Activated T-helper 1 cell treated with anti-CD3 and anti-CD28 coated beads, Interleukin-12 subunit alpha, Interleukin-12 subunit beta, Interleukin-2, Interleukin-4 antibody, amounts not matched to agents 30 ng/mL and 10 ng/mL and 1 ng/mL, durations not matched to agents 14 hours and 24 hours and 36 hours (primary cell): ENCODE measurements around the gene F7. TPM values are rescaled to one million over a fixed set of nuclear protein-coding genes. Genes with fewer than 3 reads are reported as not detected.

Experiments
- DNase-seq: peaks from one replicate; pipeline ENCODE4 v3.0.0; 2021; ENCODE audit warnings: low spot score
- H3K27ac Mint-ChIP-seq: one replicate; pipeline ENCODE4 v1.8.0; 2021; ENCODE audit warnings: mild to moderate bottlenecking, mixed read lengths
- H3K27me3 Mint-ChIP-seq: one replicate; pipeline ENCODE4 v1.8.0; 2022; ENCODE audit warnings: mild to moderate bottlenecking, moderate library complexity, mixed read lengths; ENCODE audit not compliant: insufficient read depth
- H3K36me3 Mint-ChIP-seq: one replicate; pipeline ENCODE4 v1.8.0; 2021; ENCODE audit warnings: low read depth, mixed read lengths
- H3K4me1 Mint-ChIP-seq: one replicate; pipeline ENCODE4 v1.8.0; 2021; ENCODE audit warnings: low read depth, mixed read lengths
- H3K4me3 Mint-ChIP-seq: one replicate; pipeline ENCODE4 v1.8.0; 2021; ENCODE audit warnings: mild to moderate bottlenecking, moderate library complexity, mixed read lengths
- H3K9me3 Mint-ChIP-seq: one replicate; pipeline ENCODE4 v1.8.0; 2021; ENCODE audit warnings: mixed read lengths
- intact Hi-C: fragments of 100-400 bp; cut with micrococcal nuclease; formaldehyde crosslinking; loops from one replicate; pipeline ENCODE4 v1.15.1; 2024
- total RNA-seq: library from RNA; stranded (reverse); gene quantifications from 2 replicates; pipeline ENCODE4 v1.2.3, GENCODE V29; 2022

The F7 gene
- total RNA-seq, 1 donor from 2014 or later: not detected

- H3K4me1 Mint-ChIP-seq: no peaks in the 10 kb centered on the region
- peaks cover 16% of the 10 kb centered on the region for H3K27me3 Mint-ChIP-seq
- intact Hi-C loops: no loop called here
- no peaks in the 10 kb centered on the region for H3K36me3 Mint-ChIP-seq
- no peaks in the 10 kb centered on the region for H3K9me3 Mint-ChIP-seq
- no peak overlapping the region for H3K4me3 Mint-ChIP-seq
- no peak overlapping the region for H3K27ac Mint-ChIP-seq
- no peak for DNase-seq
Observed at GRCh38 chr13:113139577-113139976, 34.0 kb downstream of the F7 start.

GRCh38 chr13:113140677-113141600, 35.3 kb downstream of the F7 start:
- Mint-ChIP-seq H3K36me3 (no peaks in the 10 kb centered on the region), H3K4me1 (no peaks in the 10 kb centered on the region)
- DNase-seq: no peak

DNA sequence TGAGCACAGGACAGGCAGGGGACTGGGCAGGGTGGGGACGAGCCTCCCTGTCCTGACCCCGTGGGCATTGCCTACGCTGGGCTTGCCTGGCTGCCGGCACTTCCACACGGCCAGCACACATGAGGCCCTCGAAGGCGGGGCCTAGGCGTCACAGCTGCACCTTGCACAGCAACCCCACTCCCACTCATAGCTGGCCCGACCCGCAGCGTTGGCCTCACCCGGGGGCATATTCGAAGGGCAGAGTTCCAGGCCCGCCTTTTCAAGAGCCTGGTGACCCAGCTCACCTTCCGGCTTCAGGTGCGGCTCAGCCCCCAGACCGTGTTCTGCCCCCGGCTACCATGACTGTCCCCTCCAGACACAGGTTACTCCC, 36.0 kb downstream of the F7 start:
- H3K36me3 Mint-ChIP-seq: no peaks in the 10 kb centered on the region
- H3K4me1 Mint-ChIP-seq: no peaks in the 10 kb centered on the region
- DNase-seq: no peak
- H3K27ac Mint-ChIP-seq: no peak overlapping the region
- H3K27me3 Mint-ChIP-seq: peaks cover 11% of the 10 kb centered on the region
- H3K4me3 Mint-ChIP-seq: no peak overlapping the region
- intact Hi-C loops: no loop called here
- no peaks in the 10 kb centered on the region for H3K9me3 Mint-ChIP-seq

More at GRCh38 chr13:113140677-113141600, 35.3 kb downstream of the F7 start:
- no peak overlapping the region for H3K27ac Mint-ChIP-seq
- H3K27me3 Mint-ChIP-seq: peaks cover 13% of the 10 kb centered on the region
- intact Hi-C loops: no loop called here
- no peak overlapping the region for H3K4me3 Mint-ChIP-seq
- H3K9me3 Mint-ChIP-seq: no peaks in the 10 kb centered on the region

GRCh38 chr13:113142876-113143275, 37.3 kb downstream of the F7 start:
- no peak overlapping the region for H3K4me3 Mint-ChIP-seq
- no peak for DNase-seq
- peaks cover 11% of the 10 kb centered on the region for H3K27me3 Mint-ChIP-seq
- intact Hi-C loops: no loop called here
- H3K9me3 Mint-ChIP-seq: no peaks in the 10 kb centered on the region
- no peak overlapping the region for H3K27ac Mint-ChIP-seq
- H3K4me1 Mint-ChIP-seq: no peaks in the 10 kb centered on the region
- H3K36me3 Mint-ChIP-seq: no peaks in the 10 kb centered on the region

- no peak for DNase-seq
- no peak overlapping the region for H3K4me3 Mint-ChIP-seq
- intact Hi-C loops: no loop called here
Observed at GRCh38 chr13:113143466-113144254, 38.1 kb downstream of the F7 start.

DNA sequence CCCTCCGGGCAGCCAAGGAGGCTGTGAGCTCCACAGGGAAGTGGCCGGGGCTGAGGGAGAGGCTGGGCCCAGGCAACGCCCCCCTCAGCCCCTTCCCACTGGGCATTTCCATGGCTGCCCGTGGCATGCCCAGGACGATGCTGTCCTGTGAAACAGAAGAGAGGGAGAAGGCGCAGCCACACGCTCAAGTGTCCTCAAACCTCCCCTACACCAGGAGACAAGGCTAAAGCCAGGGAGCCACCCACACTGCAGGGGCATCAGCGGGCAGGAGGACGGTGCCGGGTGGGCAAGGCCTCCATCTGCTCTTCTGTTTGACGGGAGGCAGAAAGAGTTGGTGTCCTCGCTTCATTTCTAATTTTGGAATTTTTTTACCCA, 38.7 kb downstream of the F7 start:
- intact Hi-C loops: no loop called here
- Mint-ChIP-seq H3K4me1 (no peaks in the 10 kb centered on the region), H3K27me3 (peaks cover 8% of the 10 kb centered on the region), H3K9me3 (no peaks in the 10 kb centered on the region), H3K4me3 (no peak overlapping the region), H3K36me3 (no peaks in the 10 kb centered on the region), H3K27ac (no peak overlapping the region)
- no peak for DNase-seq

More at GRCh38 chr13:113143466-113144254, 38.1 kb downstream of the F7 start:
- no peaks in the 10 kb centered on the region for H3K36me3 Mint-ChIP-seq
- no peaks in the 10 kb centered on the region for H3K9me3 Mint-ChIP-seq
- peaks cover 11% of the 10 kb centered on the region for H3K27me3 Mint-ChIP-seq
- no peak overlapping the region for H3K27ac Mint-ChIP-seq
- no peaks in the 10 kb centered on the region for H3K4me1 Mint-ChIP-seq

GRCh38 chr13:113145496-113145895, 39.9 kb downstream of the F7 start:
- H3K4me3 Mint-ChIP-seq: no peak overlapping the region
- no peak overlapping the region for H3K27ac Mint-ChIP-seq
- no peaks in the 10 kb centered on the region for H3K9me3 Mint-ChIP-seq
- intact Hi-C loops: no loop called here
- H3K4me1 Mint-ChIP-seq: no peaks in the 10 kb centered on the region
- peaks cover 10% of the 10 kb centered on the region for H3K27me3 Mint-ChIP-seq
- DNase-seq: no peak
- H3K36me3 Mint-ChIP-seq: no peaks in the 10 kb centered on the region

DNA sequence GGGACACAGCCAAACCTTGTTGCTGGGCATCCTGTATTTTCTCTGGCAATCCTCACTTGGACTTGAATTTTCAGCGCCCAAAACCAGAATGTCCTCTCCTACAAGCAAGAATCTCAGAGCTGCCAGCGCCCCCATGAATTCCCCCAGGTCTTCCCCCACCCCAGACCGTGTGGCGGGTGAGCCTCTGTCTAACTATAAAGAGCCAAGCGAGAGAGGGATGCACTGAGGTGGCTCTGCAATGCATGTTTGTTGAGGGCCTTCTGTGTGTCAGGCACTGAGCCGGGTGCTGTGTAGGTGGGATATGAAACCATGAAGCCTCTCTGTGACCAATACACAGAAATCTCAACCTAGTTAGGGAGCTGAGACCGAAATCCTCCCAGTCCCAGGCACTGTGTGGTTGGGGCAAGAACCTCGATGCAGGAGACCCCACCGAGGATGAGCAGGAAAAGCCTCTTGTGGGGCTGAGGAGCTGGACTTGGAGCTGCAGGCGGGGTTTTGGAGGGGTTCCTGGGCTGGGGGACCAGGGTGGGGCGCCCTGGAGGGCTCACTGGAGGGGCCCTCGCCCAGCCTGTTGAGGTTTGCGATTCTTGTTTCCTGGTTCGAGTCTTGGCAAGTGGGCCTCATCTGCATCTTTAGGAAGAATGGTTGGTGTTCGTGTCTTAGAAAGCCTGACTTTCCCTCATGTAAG, 40.5 kb downstream of the F7 start:
- Mint-ChIP-seq H3K4me3 (no peak overlapping the region), H3K36me3 (no peaks in the 10 kb centered on the region), H3K27ac (no peak overlapping the region), H3K9me3 (no peaks in the 10 kb centered on the region), H3K4me1 (no peaks in the 10 kb centered on the region), H3K27me3 (peaks cover 11% of the 10 kb centered on the region)
- DNase-seq: no peak
- intact Hi-C loops: no loop called here

- no peak overlapping the region for H3K27ac Mint-ChIP-seq
- H3K9me3 Mint-ChIP-seq: no peaks in the 10 kb centered on the region
- no peak overlapping the region for H3K4me3 Mint-ChIP-seq
- no peak for DNase-seq
- no peaks in the 10 kb centered on the region for H3K4me1 Mint-ChIP-seq
- H3K27me3 Mint-ChIP-seq: peaks cover 16% of the 10 kb centered on the region
- intact Hi-C loops: no loop called here
- H3K36me3 Mint-ChIP-seq: no peaks in the 10 kb centered on the region
Observed at GRCh38 chr13:113146750-113147149, 41.2 kb downstream of the F7 start.

GRCh38 chr13:113147206-113147605, 41.6 kb downstream of the F7 start:
- Mint-ChIP-seq H3K27me3 (peaks cover 18% of the 10 kb centered on the region), H3K4me1 (peaks cover 3% of the 10 kb centered on the region), H3K36me3 (no peaks in the 10 kb centered on the region), H3K4me3 (no peak overlapping the region), H3K27ac (no peak overlapping the region), H3K9me3 (no peaks in the 10 kb centered on the region)
- intact Hi-C loops: no loop called here
- DNase-seq: no peak

DNA sequence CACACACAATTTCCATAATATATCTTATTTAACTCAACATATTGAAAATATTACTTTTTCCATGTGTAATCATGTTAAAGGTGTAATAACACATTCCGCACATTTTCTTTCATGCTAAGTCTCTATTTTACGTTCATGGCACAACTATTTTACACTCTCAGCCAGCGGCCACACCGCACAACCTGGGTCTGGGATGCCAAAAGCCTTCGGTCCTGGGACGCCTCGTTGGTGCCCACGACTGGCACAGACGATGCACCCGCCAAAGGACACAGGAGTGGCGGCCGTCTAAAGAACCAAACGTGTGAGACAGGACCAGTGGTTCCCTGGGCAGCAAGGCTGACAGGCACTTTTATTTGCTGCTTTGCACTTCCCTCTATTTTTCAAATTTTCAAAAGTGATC, 42.8 kb downstream of the F7 start:
- H3K4me1 Mint-ChIP-seq: peaks cover 11% of the 10 kb centered on the region
- no peaks in the 10 kb centered on the region for H3K36me3 Mint-ChIP-seq
- no peaks in the 10 kb centered on the region for H3K9me3 Mint-ChIP-seq
- H3K27ac Mint-ChIP-seq: no peak overlapping the region
- no peak overlapping the region for H3K4me3 Mint-ChIP-seq
- DNase-seq: no peak
- intact Hi-C loops: no loop called here
- peaks cover 24% of the 10 kb centered on the region for H3K27me3 Mint-ChIP-seq

GRCh38 chr13:113148940-113149503, 43.4 kb downstream of the F7 start:
- Mint-ChIP-seq H3K9me3 (no peaks in the 10 kb centered on the region), H3K4me1 (peaks cover 11% of the 10 kb centered on the region), H3K4me3 (no peak overlapping the region), H3K27ac (no peak overlapping the region), H3K27me3 (peaks cover 28% of the 10 kb centered on the region), H3K36me3 (no peaks in the 10 kb centered on the region)
- intact Hi-C loops: no loop called here
- DNase-seq: no peak
